ENCODE data around the gene ITGA5. TPM values are rescaled to one million over a fixed set of nuclear protein-coding genes. Genes with fewer than 3 reads are reported as not detected.

ITGA5 gene
- total RNA-seq, 1 experiment from 2014 or later: 96.8 TPM

DNA sequence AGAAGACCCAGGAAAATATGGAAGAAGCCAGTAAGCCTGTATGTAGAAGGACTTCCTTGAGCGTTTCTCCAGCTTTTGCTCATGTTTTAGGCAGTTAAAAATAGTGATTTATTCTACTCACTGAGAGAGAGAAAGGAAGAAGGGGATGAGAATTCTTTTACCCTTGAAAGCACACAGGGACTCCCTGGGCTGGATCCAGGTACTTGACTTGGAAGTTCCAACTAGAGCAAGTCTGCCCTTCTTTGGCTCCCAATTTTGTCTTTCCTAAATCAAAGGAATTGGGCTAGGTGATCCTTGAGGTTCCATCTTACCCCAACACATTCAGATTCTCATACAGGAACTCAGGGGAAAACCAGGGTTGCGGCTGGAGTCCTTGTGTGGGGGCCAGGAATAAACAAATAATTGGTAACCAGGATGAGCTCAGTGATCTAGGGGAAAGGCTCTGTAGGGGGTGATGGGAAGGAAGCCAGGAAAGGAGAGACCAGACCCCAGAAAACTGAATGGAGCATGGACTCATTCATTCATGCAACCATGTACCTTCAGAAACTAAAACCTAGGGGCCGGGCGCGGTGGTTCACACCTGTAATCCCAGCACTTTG, 11.5 kb upstream of the ITGA5 start:
- no TSS peak for BruUV-seq (replicated peaks)
- CTCF ChIA-PET: interaction anchor here (3.9 kb wide), 1 partner anchor 31 kb away, joined by 17 read pairs; no protein-coding TSS in a partner anchor
- no peaks in the 10 kb centered on the region for H3K27me3 ChIP-seq (replicated peaks; ENCODE audit: insufficient read depth, low read depth, low read length, poor library complexity)
- no peaks in the 10 kb centered on the region for H3K36me3 ChIP-seq (ENCODE audit: insufficient read depth, low read length, poor library complexity, severe bottlenecking)
- no peak for TF ChIP-seq EZH2 (IDR thresholded peaks at IDR 0.05; ENCODE audit: borderline replicate concordance, low read depth, low read length, poor library complexity, severe bottlenecking)
- TF ChIP-seq, protein P1, sequence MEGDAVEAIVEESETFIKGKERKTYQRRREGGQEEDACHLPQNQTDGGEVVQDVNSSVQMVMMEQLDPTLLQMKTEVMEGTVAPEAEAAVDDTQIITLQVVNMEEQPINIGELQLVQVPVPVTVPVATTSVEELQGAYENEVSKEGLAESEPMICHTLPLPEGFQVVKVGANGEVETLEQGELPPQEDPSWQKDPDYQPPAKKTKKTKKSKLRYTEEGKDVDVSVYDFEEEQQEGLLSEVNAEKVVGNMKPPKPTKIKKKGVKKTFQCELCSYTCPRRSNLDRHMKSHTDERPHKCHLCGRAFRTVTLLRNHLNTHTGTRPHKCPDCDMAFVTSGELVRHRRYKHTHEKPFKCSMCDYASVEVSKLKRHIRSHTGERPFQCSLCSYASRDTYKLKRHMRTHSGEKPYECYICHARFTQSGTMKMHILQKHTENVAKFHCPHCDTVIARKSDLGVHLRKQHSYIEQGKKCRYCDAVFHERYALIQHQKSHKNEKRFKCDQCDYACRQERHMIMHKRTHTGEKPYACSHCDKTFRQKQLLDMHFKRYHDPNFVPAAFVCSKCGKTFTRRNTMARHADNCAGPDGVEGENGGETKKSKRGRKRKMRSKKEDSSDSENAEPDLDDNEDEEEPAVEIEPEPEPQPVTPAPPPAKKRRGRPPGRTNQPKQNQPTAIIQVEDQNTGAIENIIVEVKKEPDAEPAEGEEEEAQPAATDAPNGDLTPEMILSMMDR (conservative IDR thresholded peaks at IDR 0.05; ENCODE audit: low read depth, low read length): no peak
- H3K4me1 ChIP-seq (ENCODE audit: insufficient read depth, low read length, poor library complexity, severe bottlenecking): peaks cover 34% of the 10 kb centered on the region
- H3K9me3 ChIP-seq (ENCODE audit: low read depth, low read length, poor library complexity, severe bottlenecking): no peaks in the 10 kb centered on the region
- POLR2A ChIA-PET (ENCODE audit: low non-redundant PET): no interaction called here
- H3K27ac ChIP-seq (ENCODE audit: low read depth, low read length, poor library complexity, severe bottlenecking): no peak overlapping the region
- DNase-seq (ENCODE audit: low spot score): no peak
- intact Hi-C loops (cut with micrococcal nuclease; ENCODE audit: unreplicated experiment): no loop called here
- no peak overlapping the region for H3K4me3 ChIP-seq (ENCODE audit: low read depth, low read length, poor library complexity, severe bottlenecking)

- H3K27me3 ChIP-seq (replicated peaks; ENCODE audit: insufficient read depth, low read depth, low read length, poor library complexity): no peaks in the 10 kb centered on the region
- DNase-seq (ENCODE audit: low spot score): no peak
- H3K36me3 ChIP-seq (ENCODE audit: insufficient read depth, low read length, poor library complexity, severe bottlenecking): no peaks in the 10 kb centered on the region
- POLR2A ChIA-PET (ENCODE audit: low non-redundant PET): no interaction called here
- no peak overlapping the region for H3K4me3 ChIP-seq (ENCODE audit: low read depth, low read length, poor library complexity, severe bottlenecking)
- no peaks in the 10 kb centered on the region for H3K9me3 ChIP-seq (ENCODE audit: low read depth, low read length, poor library complexity, severe bottlenecking)
- peaks cover 33% of the 10 kb centered on the region for H3K4me1 ChIP-seq (ENCODE audit: insufficient read depth, low read length, poor library complexity, severe bottlenecking)
- intact Hi-C loops (cut with micrococcal nuclease; ENCODE audit: unreplicated experiment): no loop called here
- CTCF ChIA-PET: no interaction called here
- no peak for TF ChIP-seq EZH2 (IDR thresholded peaks at IDR 0.05; ENCODE audit: borderline replicate concordance, low read depth, low read length, poor library complexity, severe bottlenecking)
- TF ChIP-seq, protein P1 (conservative IDR thresholded peaks at IDR 0.05; ENCODE audit: low read depth, low read length): no peak
- BruUV-seq (replicated peaks): no TSS peak
- H3K27ac ChIP-seq (ENCODE audit: low read depth, low read length, poor library complexity, severe bottlenecking): no peak overlapping the region
Measured at GRCh38 chr12:54429014-54429471, 10.0 kb upstream of the ITGA5 start.

DNA sequence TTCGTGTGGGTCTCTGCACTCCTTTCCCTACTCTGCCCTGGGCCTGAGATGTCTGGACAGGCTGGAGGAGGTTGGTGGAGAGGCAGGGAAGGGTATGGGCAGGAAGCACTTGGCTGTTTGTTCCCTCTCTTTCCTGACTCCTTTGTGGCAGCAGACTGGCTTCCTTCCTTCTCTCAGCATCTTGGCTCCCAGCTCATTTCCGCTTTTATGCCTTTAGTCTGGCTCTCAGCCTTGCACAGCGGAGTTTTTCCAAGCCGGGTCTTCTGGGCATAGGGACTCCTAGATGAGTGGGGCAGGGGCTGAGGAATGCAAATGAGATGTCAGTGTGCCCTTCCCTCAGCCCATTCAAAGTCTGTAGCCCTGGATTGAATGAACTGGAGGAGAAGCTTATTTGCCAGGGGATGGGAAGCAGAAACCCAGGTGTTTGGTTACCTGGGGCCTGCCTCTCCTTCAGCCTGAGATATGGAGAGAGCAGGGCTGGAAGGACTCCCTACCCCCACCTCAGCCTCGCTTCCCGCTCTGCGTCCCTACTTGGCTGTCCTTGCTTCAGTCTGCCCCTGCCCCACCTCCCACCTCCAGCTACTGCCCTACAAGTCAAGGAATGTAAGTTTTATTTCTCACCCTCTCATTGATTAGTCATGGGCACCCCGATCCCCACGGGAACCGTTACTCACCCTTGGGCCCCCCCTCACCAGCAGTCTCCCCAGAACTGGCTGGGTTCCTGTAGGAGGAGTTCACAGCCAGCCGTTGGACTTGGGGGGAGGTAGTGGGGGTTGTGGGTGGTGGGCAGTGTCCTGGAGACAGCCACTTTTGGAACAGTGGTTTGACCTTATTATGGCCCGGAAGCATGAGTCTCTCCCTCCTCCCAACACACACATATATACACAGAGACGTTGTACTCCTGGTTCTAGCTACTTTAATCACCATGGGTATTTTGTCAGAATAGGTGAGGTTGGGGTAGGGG, 9.3 kb upstream of the ITGA5 start:
- ChIA-PET CTCF (interaction anchor here (0.7 kb wide), 1 partner anchor 29 kb away, joined by 3 read pairs; no protein-coding TSS in a partner anchor), POLR2A (ENCODE audit: low non-redundant PET) (no interaction called here)
- H3K36me3 ChIP-seq (ENCODE audit: insufficient read depth, low read length, poor library complexity, severe bottlenecking): no peaks in the 10 kb centered on the region
- TF ChIP-seq, protein P1 (conservative IDR thresholded peaks at IDR 0.05; ENCODE audit: low read depth, low read length): no peak
- TF ChIP-seq EZH2 (IDR thresholded peaks at IDR 0.05; ENCODE audit: borderline replicate concordance, low read depth, low read length, poor library complexity, severe bottlenecking): no peak
- H3K4me1 ChIP-seq (ENCODE audit: insufficient read depth, low read length, poor library complexity, severe bottlenecking): peaks cover 33% of the 10 kb centered on the region
- no peak overlapping the region for H3K4me3 ChIP-seq (ENCODE audit: low read depth, low read length, poor library complexity, severe bottlenecking)
- no peaks in the 10 kb centered on the region for H3K27me3 ChIP-seq (replicated peaks; ENCODE audit: insufficient read depth, low read depth, low read length, poor library complexity)
- H3K27ac ChIP-seq (ENCODE audit: low read depth, low read length, poor library complexity, severe bottlenecking): no peak overlapping the region
- DNase-seq (ENCODE audit: low spot score): no peak
- intact Hi-C loops (cut with micrococcal nuclease; ENCODE audit: unreplicated experiment): no loop called here
- H3K9me3 ChIP-seq (ENCODE audit: low read depth, low read length, poor library complexity, severe bottlenecking): no peaks in the 10 kb centered on the region
- no TSS peak for BruUV-seq (replicated peaks)

Data from A673 (cell line).